T47D (cell line): ENCODE results near the gene SERPINA3.
"Not testable (repeated sequence)": the region's sequence is repeated elsewhere in the genome, so short reads cannot be mapped to it uniquely, and the experiment has no call there.

Experiments
- DNase-seq, 2 experiments: peaks; one replicate each; pipeline versions ENCODE4 v3.0.0 to v3.0.0-alpha.2; 2011 to 2012; ENCODE audit warnings: low read depth in 1 of 2, low spot score in 1 of 2
- JUND ChIP-seq: IDR thresholded peaks from 2 replicates; pipeline ENCODE4 v1.6.1; 2012; ENCODE audit warnings: low read depth
- in situ Hi-C: cut with HindIII; loops from 2 replicates; pipeline ENCODE4 v1.10.0; 2016; ENCODE audit warnings: low sequenced_read_pairs, low pct_unique_long_range_greater_than_20kb

Gene SERPINA3

GRCh38 chr14:94635154-94635553, 23.0 kb downstream of the SERPINA3 start:
- no peak for TF ChIP-seq JUND

GRCh38 chr14:94636744-94637412, 24.7 kb downstream of the SERPINA3 start:
- peak; percentile 48 to 80 for DNase-seq
- in situ Hi-C loops: no loop called here
- TF ChIP-seq JUND: no peak

More at GRCh38 chr14:94635154-94635553, 23.0 kb downstream of the SERPINA3 start:
- DNase-seq: no peak
- in situ Hi-C loops: no loop called here

- in situ Hi-C loops, DNase-seq: not testable (repeated sequence)
These were observed 25.6 kb downstream of the SERPINA3 start for GRCh38 chr14:94637814-94638213.

GRCh38 chr14:94638339-94638738, 26.1 kb downstream of the SERPINA3 start:
- in situ Hi-C loops: no loop called here
- no peak for DNase-seq
- TF ChIP-seq JUND: no peak

- in situ Hi-C loops: no loop called here
- DNase-seq: no peak
- TF ChIP-seq JUND: no peak
These were observed 27.0 kb downstream of the SERPINA3 start for GRCh38 chr14:94638961-94639817.

- in situ Hi-C loops: no loop called here
- DNase-seq: no peak
- TF ChIP-seq JUND: no peak
These were observed 28.8 kb downstream of the SERPINA3 start for GRCh38 chr14:94640721-94641631.

GRCh38 chr14:94641632-94641955, 29.4 kb downstream of the SERPINA3 start:
- TF ChIP-seq JUND: no peak
- in situ Hi-C loops: no loop called here
- DNase-seq: no peak

- TF ChIP-seq JUND: no peak
- in situ Hi-C loops: no loop called here
- DNase-seq: no peak
These were observed 31.3 kb downstream of the SERPINA3 start for GRCh38 chr14:94643316-94644101.

GRCh38 chr14:94644102-94644535, 31.9 kb downstream of the SERPINA3 start:
- in situ Hi-C loops: no loop called here
- no peak for DNase-seq
- TF ChIP-seq JUND: no peak

GRCh38 chr14:94646066-94646465, 33.9 kb downstream of the SERPINA3 start:
- DNase-seq: no peak
- in situ Hi-C loops: no loop called here
- TF ChIP-seq JUND: no peak

GRCh38 chr14:94646481-94646880, 34.3 kb downstream of the SERPINA3 start:
- DNase-seq: no peak
- no peak for TF ChIP-seq JUND
- in situ Hi-C loops: no loop called here

- in situ Hi-C loops: no loop called here
- DNase-seq: no peak
- TF ChIP-seq JUND: no peak
These were observed 36.6 kb downstream of the SERPINA3 start for GRCh38 chr14:94648801-94649200.
